HEK293 (cell line): ENCODE data around the gene SETD2.
"Not testable (repeated sequence)": the region's sequence is repeated elsewhere in the genome, so short reads cannot be mapped to it uniquely, and the experiment has no call there.

ENCODE experiments used
- GLI2 ChIP-seq: fragments of 450-650 bp; formaldehyde crosslinking; IDR thresholded peaks from 2 replicates; pipeline ENCODE4; 2017; ENCODE audit warnings: missing biosample characterization, missing genetic modification characterization, low read depth, borderline replicate concordance
- GLI4 ChIP-seq: fragments of 450-650 bp; formaldehyde crosslinking; IDR thresholded peaks from 2 replicates; pipeline ENCODE4 v1.5.1; 2016; ENCODE audit warnings: missing biosample characterization, missing genetic modification characterization
- ZNF133 ChIP-seq: fragments of 450-650 bp; formaldehyde crosslinking; IDR thresholded peaks from 2 replicates; pipeline ENCODE4 v1.5.1; 2016; ENCODE audit warnings: missing biosample characterization, missing genetic modification characterization
- TF ChIP-seq, protein P1 (sequence below): fragments of 450-650 bp; IDR thresholded peaks from 2 replicates; pipeline ENCODE4 v1.5.1; 2018; ENCODE audit warnings: missing biosample characterization, mild to moderate bottlenecking, missing genetic modification characterization
- TF ChIP-seq, protein P2 (sequence below): fragments of 450-650 bp; formaldehyde crosslinking; conservative IDR thresholded peaks from 2 replicates; pipeline ENCODE4 v1.5.1; 2016; ENCODE audit warnings: low read depth, missing biosample characterization, missing genetic modification characterization
- TF ChIP-seq, protein P3 (sequence below): fragments of 450-650 bp; formaldehyde crosslinking; IDR thresholded peaks from 2 replicates; pipeline ENCODE4 v1.5.1; 2016; ENCODE audit warnings: missing biosample characterization, missing genetic modification characterization
- TF ChIP-seq, protein P4 (sequence below): fragments of 450-650 bp; formaldehyde crosslinking; IDR thresholded peaks from 2 replicates; pipeline ENCODE4 v1.5.1; 2017; ENCODE audit warnings: missing biosample characterization, missing genetic modification characterization
- TF ChIP-seq, protein P5 (sequence below): fragments of 450-650 bp; formaldehyde crosslinking; IDR thresholded peaks from 2 replicates; pipeline ENCODE4 v1.5.1; 2016; ENCODE audit warnings: missing biosample characterization, missing genetic modification characterization, low read depth

DNA sequence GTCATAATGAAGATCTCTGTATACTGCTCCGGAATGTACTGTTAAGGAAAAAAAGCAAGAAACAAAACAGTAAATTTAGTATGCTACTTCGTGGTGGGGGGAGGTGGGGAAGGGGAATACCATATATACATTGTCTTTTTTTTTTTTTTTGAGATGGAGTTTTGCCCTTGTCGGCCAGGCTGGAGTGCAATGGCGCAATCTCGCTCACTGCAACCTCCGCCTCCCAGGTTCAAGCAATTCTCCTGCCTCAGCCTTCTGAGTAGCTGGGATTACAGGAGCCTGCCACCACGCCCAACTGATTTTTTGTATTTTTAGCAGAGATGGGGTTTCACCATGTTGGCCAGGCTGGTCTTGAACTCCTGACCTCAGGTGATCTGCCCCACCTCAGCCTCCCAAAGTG lies 21.4 kb downstream of the SETD2 start:
- TF ChIP-seq, protein P1, sequence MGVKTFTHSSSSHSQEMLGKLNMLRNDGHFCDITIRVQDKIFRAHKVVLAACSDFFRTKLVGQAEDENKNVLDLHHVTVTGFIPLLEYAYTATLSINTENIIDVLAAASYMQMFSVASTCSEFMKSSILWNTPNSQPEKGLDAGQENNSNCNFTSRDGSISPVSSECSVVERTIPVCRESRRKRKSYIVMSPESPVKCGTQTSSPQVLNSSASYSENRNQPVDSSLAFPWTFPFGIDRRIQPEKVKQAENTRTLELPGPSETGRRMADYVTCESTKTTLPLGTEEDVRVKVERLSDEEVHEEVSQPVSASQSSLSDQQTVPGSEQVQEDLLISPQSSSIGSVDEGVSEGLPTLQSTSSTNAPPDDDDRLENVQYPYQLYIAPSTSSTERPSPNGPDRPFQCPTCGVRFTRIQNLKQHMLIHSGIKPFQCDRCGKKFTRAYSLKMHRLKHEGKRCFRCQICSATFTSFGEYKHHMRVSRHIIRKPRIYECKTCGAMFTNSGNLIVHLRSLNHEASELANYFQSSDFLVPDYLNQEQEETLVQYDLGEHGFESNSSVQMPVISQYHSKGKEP (tag by site-specific recombination): not testable (repeated sequence)
- not testable (repeated sequence) for TF ChIP-seq ZNF133, GLI2, GLI4 (tag by site-specific recombination)
- TF ChIP-seq, protein P2, sequence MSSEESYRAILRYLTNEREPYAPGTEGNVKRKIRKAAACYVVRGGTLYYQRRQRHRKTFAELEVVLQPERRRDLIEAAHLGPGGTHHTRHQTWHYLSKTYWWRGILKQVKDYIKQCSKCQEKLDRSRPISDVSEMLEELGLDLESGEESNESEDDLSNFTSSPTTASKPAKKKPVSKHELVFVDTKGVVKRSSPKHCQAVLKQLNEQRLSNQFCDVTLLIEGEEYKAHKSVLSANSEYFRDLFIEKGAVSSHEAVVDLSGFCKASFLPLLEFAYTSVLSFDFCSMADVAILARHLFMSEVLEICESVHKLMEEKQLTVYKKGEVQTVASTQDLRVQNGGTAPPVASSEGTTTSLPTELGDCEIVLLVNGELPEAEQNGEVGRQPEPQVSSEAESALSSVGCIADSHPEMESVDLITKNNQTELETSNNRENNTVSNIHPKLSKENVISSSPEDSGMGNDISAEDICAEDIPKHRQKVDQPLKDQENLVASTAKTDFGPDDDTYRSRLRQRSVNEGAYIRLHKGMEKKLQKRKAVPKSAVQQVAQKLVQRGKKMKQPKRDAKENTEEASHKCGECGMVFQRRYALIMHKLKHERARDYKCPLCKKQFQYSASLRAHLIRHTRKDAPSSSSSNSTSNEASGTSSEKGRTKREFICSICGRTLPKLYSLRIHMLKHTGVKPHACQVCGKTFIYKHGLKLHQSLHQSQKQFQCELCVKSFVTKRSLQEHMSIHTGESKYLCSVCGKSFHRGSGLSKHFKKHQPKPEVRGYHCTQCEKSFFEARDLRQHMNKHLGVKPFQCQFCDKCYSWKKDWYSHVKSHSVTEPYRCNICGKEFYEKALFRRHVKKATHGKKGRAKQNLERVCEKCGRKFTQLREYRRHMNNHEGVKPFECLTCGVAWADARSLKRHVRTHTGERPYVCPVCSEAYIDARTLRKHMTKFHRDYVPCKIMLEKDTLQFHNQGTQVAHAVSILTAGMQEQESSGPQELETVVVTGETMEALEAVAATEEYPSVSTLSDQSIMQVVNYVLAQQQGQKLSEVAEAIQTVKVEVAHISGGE (tag by site-specific recombination): not testable (repeated sequence)
- TF ChIP-seq, protein P3, sequence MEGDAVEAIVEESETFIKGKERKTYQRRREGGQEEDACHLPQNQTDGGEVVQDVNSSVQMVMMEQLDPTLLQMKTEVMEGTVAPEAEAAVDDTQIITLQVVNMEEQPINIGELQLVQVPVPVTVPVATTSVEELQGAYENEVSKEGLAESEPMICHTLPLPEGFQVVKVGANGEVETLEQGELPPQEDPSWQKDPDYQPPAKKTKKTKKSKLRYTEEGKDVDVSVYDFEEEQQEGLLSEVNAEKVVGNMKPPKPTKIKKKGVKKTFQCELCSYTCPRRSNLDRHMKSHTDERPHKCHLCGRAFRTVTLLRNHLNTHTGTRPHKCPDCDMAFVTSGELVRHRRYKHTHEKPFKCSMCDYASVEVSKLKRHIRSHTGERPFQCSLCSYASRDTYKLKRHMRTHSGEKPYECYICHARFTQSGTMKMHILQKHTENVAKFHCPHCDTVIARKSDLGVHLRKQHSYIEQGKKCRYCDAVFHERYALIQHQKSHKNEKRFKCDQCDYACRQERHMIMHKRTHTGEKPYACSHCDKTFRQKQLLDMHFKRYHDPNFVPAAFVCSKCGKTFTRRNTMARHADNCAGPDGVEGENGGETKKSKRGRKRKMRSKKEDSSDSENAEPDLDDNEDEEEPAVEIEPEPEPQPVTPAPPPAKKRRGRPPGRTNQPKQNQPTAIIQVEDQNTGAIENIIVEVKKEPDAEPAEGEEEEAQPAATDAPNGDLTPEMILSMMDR (tag by site-specific recombination): not testable (repeated sequence)
- TF ChIP-seq, protein P4, sequence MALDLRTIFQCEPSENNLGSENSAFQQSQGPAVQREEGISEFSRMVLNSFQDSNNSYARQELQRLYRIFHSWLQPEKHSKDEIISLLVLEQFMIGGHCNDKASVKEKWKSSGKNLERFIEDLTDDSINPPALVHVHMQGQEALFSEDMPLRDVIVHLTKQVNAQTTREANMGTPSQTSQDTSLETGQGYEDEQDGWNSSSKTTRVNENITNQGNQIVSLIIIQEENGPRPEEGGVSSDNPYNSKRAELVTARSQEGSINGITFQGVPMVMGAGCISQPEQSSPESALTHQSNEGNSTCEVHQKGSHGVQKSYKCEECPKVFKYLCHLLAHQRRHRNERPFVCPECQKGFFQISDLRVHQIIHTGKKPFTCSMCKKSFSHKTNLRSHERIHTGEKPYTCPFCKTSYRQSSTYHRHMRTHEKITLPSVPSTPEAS (tag by site-specific recombination): not testable (repeated sequence)
- TF ChIP-seq, protein P5, sequence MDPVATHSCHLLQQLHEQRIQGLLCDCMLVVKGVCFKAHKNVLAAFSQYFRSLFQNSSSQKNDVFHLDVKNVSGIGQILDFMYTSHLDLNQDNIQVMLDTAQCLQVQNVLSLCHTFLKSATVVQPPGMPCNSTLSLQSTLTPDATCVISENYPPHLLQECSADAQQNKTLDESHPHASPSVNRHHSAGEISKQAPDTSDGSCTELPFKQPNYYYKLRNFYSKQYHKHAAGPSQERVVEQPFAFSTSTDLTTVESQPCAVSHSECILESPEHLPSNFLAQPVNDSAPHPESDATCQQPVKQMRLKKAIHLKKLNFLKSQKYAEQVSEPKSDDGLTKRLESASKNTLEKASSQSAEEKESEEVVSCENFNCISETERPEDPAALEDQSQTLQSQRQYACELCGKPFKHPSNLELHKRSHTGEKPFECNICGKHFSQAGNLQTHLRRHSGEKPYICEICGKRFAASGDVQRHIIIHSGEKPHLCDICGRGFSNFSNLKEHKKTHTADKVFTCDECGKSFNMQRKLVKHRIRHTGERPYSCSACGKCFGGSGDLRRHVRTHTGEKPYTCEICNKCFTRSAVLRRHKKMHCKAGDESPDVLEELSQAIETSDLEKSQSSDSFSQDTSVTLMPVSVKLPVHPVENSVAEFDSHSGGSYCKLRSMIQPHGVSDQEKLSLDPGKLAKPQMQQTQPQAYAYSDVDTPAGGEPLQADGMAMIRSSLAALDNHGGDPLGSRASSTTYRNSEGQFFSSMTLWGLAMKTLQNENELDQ (tag by site-specific recombination): not testable (repeated sequence)
